IMR-90 (cell line): ENCODE data around the gene PPM1L. TPM values are rescaled to one million over a fixed set of nuclear protein-coding genes. Genes with fewer than 3 reads are reported as not detected.

ENCODE experiments used
- ATAC-seq: fragments of 200-7000 bp; cut with Tn5 transposase; 2 replicates; pipeline ENCODE4 v1.9.1; 2020; ENCODE audit warnings: low read depth, mild to moderate bottlenecking, moderate library complexity
- BruUV-seq: library from RNA; stranded (reverse); fragments of 400-500 nt; replicated peaks from 2 replicates; lab custom pipeline; 2021; lab: Mats Ljungman, UMichigan
- CTCF ChIA-PET: fragments of 300-600 bp; formaldehyde crosslinking; extraction: SDS; loops from one replicate; lab custom pipeline; 2021; ENCODE audit warnings: antibody characterized with exemption; lab: Yijun Ruan, JAX
- POLR2A ChIA-PET: fragments of 300-600 bp; sonication (Branson Sonifier 250); formaldehyde crosslinking; loops from one replicate; lab custom pipeline; 2022; ENCODE audit warnings: antibody characterized with exemption; ENCODE audit not compliant: unreplicated experiment; lab: Charles Lee
- DNase-seq: peaks from one replicate; pipeline ENCODE4 v3.0.0; 2013
- H2AFZ ChIP-seq: replicated peaks from 2 replicates; pipeline ENCODE3; 2013; ENCODE audit warnings: low read length, mild to moderate bottlenecking; ENCODE audit not compliant: poor library complexity
- H2AK5ac ChIP-seq: 2 replicates; pipeline ENCODE4 v1.6.1; 2013; ENCODE audit warnings: low read depth, low read length, inconsistent platforms
- H2AK9ac ChIP-seq: replicated peaks from 2 replicates; pipeline ENCODE3; 2013; ENCODE audit warnings: mild to moderate bottlenecking, low read depth, low read length, moderate library complexity; ENCODE audit not compliant: poor library complexity
- H2BK120ac ChIP-seq: 2 replicates; pipeline ENCODE4 v1.6.1; 2013; ENCODE audit warnings: low read depth, low read length, inconsistent platforms
- H2BK15ac ChIP-seq: 3 replicates; pipeline ENCODE4 v1.6.1; 2013; ENCODE audit warnings: low read depth, low read length, inconsistent platforms
- H2BK20ac ChIP-seq: 2 replicates; pipeline ENCODE4 v1.6.1; 2013; ENCODE audit warnings: low read depth, mild to moderate bottlenecking, inconsistent platforms, low read length, moderate library complexity
- H2BK5ac ChIP-seq: 2 replicates; pipeline ENCODE4 v1.6.1; 2013; ENCODE audit warnings: mild to moderate bottlenecking, low read depth, low read length, inconsistent platforms; ENCODE audit not compliant: poor library complexity, severe bottlenecking
- H3K14ac ChIP-seq: replicated peaks from 2 replicates; pipeline ENCODE4 v1.6.1; 2013; ENCODE audit warnings: low read depth, low read length, inconsistent platforms
- H3K18ac ChIP-seq: 2 replicates; pipeline ENCODE4 v1.6.1; 2013; ENCODE audit warnings: low read depth, low read length, control low read depth
- H3K23ac ChIP-seq: 2 replicates; pipeline ENCODE4 v1.6.1; 2013; ENCODE audit warnings: low read depth, low read length, inconsistent platforms
- H3K27ac ChIP-seq: 2 replicates; pipeline ENCODE4 v1.5.1; 2013; ENCODE audit warnings: mild to moderate bottlenecking, control low read depth, low read length; ENCODE audit not compliant: insufficient read depth
- H3K27me3 ChIP-seq: 2 replicates; pipeline ENCODE4 v1.6.1; 2013; ENCODE audit warnings: low read length; ENCODE audit not compliant: control insufficient read depth, insufficient read depth
- H3K36me3 ChIP-seq: 2 replicates; pipeline ENCODE4 v1.6.1; 2013; ENCODE audit warnings: low read length, mixed read lengths; ENCODE audit not compliant: control insufficient read depth, insufficient read depth
- H3K4ac ChIP-seq: 2 replicates; pipeline ENCODE4 v1.6.1; 2013; ENCODE audit warnings: low read depth, low read length, inconsistent platforms
- H3K4me1 ChIP-seq: 2 replicates; pipeline ENCODE4 v1.6.1; 2013; ENCODE audit warnings: low read length, mixed read lengths; ENCODE audit not compliant: control insufficient read depth, insufficient read depth
- H3K4me2 ChIP-seq: 2 replicates; pipeline ENCODE4 v1.6.1; 2013; ENCODE audit warnings: low read depth, mild to moderate bottlenecking, control low read depth, low read length, moderate library complexity
- H3K4me3 ChIP-seq: 2 replicates; pipeline ENCODE4 v1.5.1; 2013; ENCODE audit warnings: low read depth, mild to moderate bottlenecking, control low read depth, low read length, moderate library complexity; ENCODE audit not compliant: insufficient read depth
- H3K56ac ChIP-seq: 2 replicates; pipeline ENCODE4 v1.6.1; 2013; ENCODE audit warnings: low read length, inconsistent platforms; ENCODE audit not compliant: insufficient read depth; ENCODE audit errors: extremely low read depth
- H3K79me1 ChIP-seq, 2 experiments: 2 replicates each; pipeline ENCODE4 v1.6.1; 2013; ENCODE audit warnings: low read length in 2 of 2, inconsistent platforms in 1 of 2, low read depth in 1 of 2
- H3K9ac ChIP-seq: 2 replicates; pipeline ENCODE4 v1.6.1; 2013; ENCODE audit warnings: low read depth, low read length, control low read depth
- H3K9me1 ChIP-seq: 2 replicates; pipeline ENCODE4 v1.6.1; 2013; ENCODE audit warnings: low read length, inconsistent platforms; ENCODE audit not compliant: insufficient read depth
- H3K9me3 ChIP-seq: 2 replicates; pipeline ENCODE4 v1.6.1; 2013; ENCODE audit warnings: low read length; ENCODE audit not compliant: control insufficient read depth, insufficient read depth
- H4K20me1 ChIP-seq: 2 replicates; pipeline ENCODE4 v1.6.1; 2013; ENCODE audit warnings: low read length, inconsistent platforms; ENCODE audit not compliant: insufficient read depth
- H4K5ac ChIP-seq: 2 replicates; pipeline ENCODE4 v1.6.1; 2013; ENCODE audit warnings: mild to moderate bottlenecking, low read depth, low read length, control low read depth
- H4K8ac ChIP-seq, 2 experiments: 2 replicates each; pipeline ENCODE4 v1.6.1; 2013; ENCODE audit warnings: low read depth in 2 of 2, low read length in 2 of 2, control low read depth in 1 of 2, inconsistent platforms in 1 of 2
- H4K91ac ChIP-seq: 2 replicates; pipeline ENCODE4 v1.6.1; 2013; ENCODE audit warnings: low read depth, low read length, inconsistent platforms; ENCODE audit not compliant: insufficient read depth
- BHLHE40 ChIP-seq: fragments of 150-350 bp; IDR thresholded peaks from 2 replicates; pipeline ENCODE4 v1.6.1; 2016; ENCODE audit warnings: mild to moderate bottlenecking, low read depth, low read length
- CEBPB ChIP-seq: IDR thresholded peaks from 2 replicates; pipeline ENCODE4 v1.6.1; 2012; ENCODE audit warnings: low read depth, low read length, improper control_type of control experiment
- CHD1 ChIP-seq: IDR thresholded peaks from 2 replicates; pipeline ENCODE4 v1.6.1; 2012; ENCODE audit warnings: low read depth, low read length, improper control_type of control experiment
- CTCF ChIP-seq: conservative IDR thresholded peaks from 2 replicates; pipeline ENCODE4 v1.5.1; 2012; ENCODE audit warnings: mild to moderate bottlenecking, low read depth, low read length, improper control_type of control experiment
- ELK1 ChIP-seq: fragments of 150-350 bp; IDR thresholded peaks from 2 replicates; pipeline ENCODE4 v1.6.1; 2016; ENCODE audit warnings: low read depth, mild to moderate bottlenecking, low read length, moderate library complexity, borderline replicate concordance
- FOS ChIP-seq: fragments of 150-350 bp; IDR thresholded peaks from 2 replicates; pipeline ENCODE4 v1.6.1; 2016; ENCODE audit warnings: low read depth, low read length
- MAFK ChIP-seq: IDR thresholded peaks from 2 replicates; pipeline ENCODE4 v1.6.1; 2012; ENCODE audit warnings: low read depth, low read length, improper control_type of control experiment
- MAZ ChIP-seq: IDR thresholded peaks from 2 replicates; pipeline ENCODE4 v1.6.1; 2012; ENCODE audit warnings: low read depth, mild to moderate bottlenecking, low read length, improper control_type of control experiment, moderate library complexity, borderline replicate concordance
- MXI1 ChIP-seq: IDR thresholded peaks from 2 replicates; pipeline ENCODE4 v1.6.1; 2012; ENCODE audit warnings: low read depth, mild to moderate bottlenecking, low read length, moderate library complexity, borderline replicate concordance
- NFE2L2 ChIP-seq: fragments of 150-350 bp; IDR thresholded peaks from 2 replicates; pipeline ENCODE4 v1.6.1; 2016; ENCODE audit warnings: low read depth, mild to moderate bottlenecking, low read length
- POLR2A ChIP-seq: IDR thresholded peaks from 2 replicates; pipeline ENCODE4 v1.6.1; 2012; ENCODE audit warnings: mild to moderate bottlenecking, low read depth, low read length
- RAD21 ChIP-seq: IDR thresholded peaks from 2 replicates; pipeline ENCODE4 v1.6.1; 2012; ENCODE audit warnings: low read length, improper control_type of control experiment
- RCOR1 ChIP-seq: IDR thresholded peaks from 2 replicates; pipeline ENCODE4 v1.6.1; 2012; ENCODE audit warnings: mild to moderate bottlenecking, low read length, improper control_type of control experiment; ENCODE audit not compliant: insufficient replicate concordance
- RFX5 ChIP-seq: IDR thresholded peaks from 2 replicates; pipeline ENCODE4 v1.8.0; 2012; ENCODE audit warnings: low read depth, mild to moderate bottlenecking, low read length, moderate library complexity
- SMC3 ChIP-seq: fragments of 150-350 bp; IDR thresholded peaks from 2 replicates; pipeline ENCODE4 v1.6.1; 2016; ENCODE audit warnings: low read depth, mild to moderate bottlenecking, antibody characterized with exemption, low read length, moderate library complexity
- USF2 ChIP-seq: fragments of 150-350 bp; IDR thresholded peaks from 2 replicates; pipeline ENCODE4 v1.6.1; 2017; ENCODE audit warnings: mild to moderate bottlenecking, antibody characterized with exemption, low read length, low read depth
- WGBS, 2 experiments: methylation state at CpG; one replicate each; pipeline versions ENCODE4 v1.1.5 to v1.1.7; 2013; ENCODE audit warnings: missing lambda C conversion rate in 2 of 2; ENCODE audit not compliant: insufficient read length in 1 of 2; ENCODE audit errors: extremely low coverage in 2 of 2; 5-methylcytosine and 5-hydroxymethylcytosine counted together
- dilution Hi-C: fragments of 300-500 bp; cut with HindIII; formaldehyde crosslinking; loops from one replicate; pipeline ENCODE4 v1.14.3; 2018; ENCODE audit warnings: low sequenced_read_pairs; ENCODE audit not compliant: unreplicated experiment
- in situ Hi-C: fragments of 300-500 bp; cut with MboI; formaldehyde crosslinking; loops from 3 replicates; pipeline ENCODE4 v1.14.3; 2019; ENCODE audit warnings: low sequenced_read_pairs, inconsistent platforms, mixed read lengths
- intact Hi-C: fragments of 100-400 bp; cut with micrococcal nuclease; formaldehyde crosslinking; loops from 2 replicates; pipeline ENCODE4 v1.10.0; 2022
- polyA plus RNA-seq, 3 experiments: library from polyadenylated mRNA; depleted of rRNA; stranded (reverse); fragments of >200 nt; gene quantifications; 2 replicates each; pipeline ENCODE4 v1.2.3, GENCODE V29; 2012; ENCODE audit warnings: low replicate concordance in 1 of 3
- total RNA-seq: library from RNA; depleted of rRNA; stranded (reverse); fragments of >200 nt; gene quantifications from 2 replicates; pipeline ENCODE4 v1.2.3, GENCODE V29; 2012

PPM1L gene
- total and polyA plus RNA-seq, 2 of the 4 experiments (the other 2 are of a cell fraction), result 0.14 to 0.18 TPM

GRCh38 chr3:160781402-160781801 is 25.4 kb downstream of the PPM1L start:
- in situ Hi-C loops (no loop called here), dilution Hi-C loops (no loop called here), intact Hi-C loops (no loop called here)
- Histone ChIP-seq H3K4ac (no peak overlapping the region), H3K23ac (no peak overlapping the region), H2BK15ac (no peak overlapping the region), H2BK20ac (no peak overlapping the region), H4K20me1 (no peaks in the 10 kb centered on the region), H3K27ac (no peak overlapping the region), H2AK5ac (no peak overlapping the region), H3K4me1 (no peaks in the 10 kb centered on the region), H3K9ac (no peak overlapping the region), H3K79me1 (no peaks in the 10 kb centered on the region), H3K14ac (no peak overlapping the region), H3K18ac (no peak overlapping the region), H2BK5ac (no peak overlapping the region), H4K5ac (no peak overlapping the region), H4K91ac (no peak overlapping the region), H3K27me3 (no peaks in the 10 kb centered on the region), H3K4me3 (no peak overlapping the region), H2BK120ac (no peak overlapping the region), H3K36me3 (no peaks in the 10 kb centered on the region), H3K9me1 (no peaks in the 10 kb centered on the region), H3K56ac (no peak overlapping the region), H3K4me2 (no peak overlapping the region), H2AFZ (no peak overlapping the region), H2AK9ac (no peak overlapping the region), H4K8ac (no peak overlapping the region), H3K9me3 (no peaks in the 10 kb centered on the region)
- TF ChIP-seq POLR2A, result no peak
- TF ChIP-seq BHLHE40, result no peak
- TF ChIP-seq CTCF, result no peak
- no peak for TF ChIP-seq MXI1
- TF ChIP-seq ELK1, result no peak
- no peak for TF ChIP-seq NFE2L2
- no peak for TF ChIP-seq CEBPB
- TF ChIP-seq FOS, result no peak
- TF ChIP-seq MAZ, result no peak
- TF ChIP-seq RAD21, result no peak
- TF ChIP-seq RCOR1, result no peak
- TF ChIP-seq USF2, result no peak
- TF ChIP-seq CHD1, result no peak
- no peak for TF ChIP-seq SMC3
- no peak for TF ChIP-seq MAFK
- TF ChIP-seq RFX5, result no peak
- ATAC-seq, result no peak
- WGBS, 2 experiments, result 60% methylated on average over 1 of the region's 4 CpGs; no CpG with 5 or more reads in 1 of the 2 experiments
- BruUV-seq, result no TSS peak
- ChIA-PET CTCF (no interaction called here), POLR2A (no interaction called here)
- DNase-seq, result no peak
